LNCaP clone FGC (cell line): Measurements from ENCODE around the gene PI4K2A.
"Not testable (repeated sequence)": the region's sequence is repeated elsewhere in the genome, so short reads cannot be mapped to it uniquely, and the experiment has no call there.

Experiments
- DNase-seq: peaks from one replicate; pipeline ENCODE4 v3.0.0-alpha.2; 2011; ENCODE audit warnings: low read depth
- H3K4me3 ChIP-seq: 2 replicates; pipeline ENCODE4 v1.5.1; 2011; ENCODE audit warnings: mild to moderate bottlenecking, low read depth, low read length, control low read depth
- CTCF ChIP-seq: IDR thresholded peaks from 2 replicates; pipeline ENCODE4 v1.5.1; 2012; ENCODE audit warnings: mild to moderate bottlenecking; ENCODE audit not compliant: control insufficient read depth, insufficient read depth; ENCODE audit errors: extremely low read depth

PI4K2A gene

GRCh38 chr10:97685395-97685958 lies 45.0 kb downstream of the PI4K2A start:
- TF ChIP-seq CTCF = no peak
- no peak for DNase-seq
- H3K4me3 ChIP-seq = no peak overlapping the region

- DNase-seq = peak; percentile 8
- peak; percentile 17; the same call in 1 of the 2 replicates for TF ChIP-seq CTCF
- peak overlapping the region; percentile 73 for H3K4me3 ChIP-seq
These were observed 46.0 kb downstream of the PI4K2A start for GRCh38 chr10:97686301-97686961.

DNA sequence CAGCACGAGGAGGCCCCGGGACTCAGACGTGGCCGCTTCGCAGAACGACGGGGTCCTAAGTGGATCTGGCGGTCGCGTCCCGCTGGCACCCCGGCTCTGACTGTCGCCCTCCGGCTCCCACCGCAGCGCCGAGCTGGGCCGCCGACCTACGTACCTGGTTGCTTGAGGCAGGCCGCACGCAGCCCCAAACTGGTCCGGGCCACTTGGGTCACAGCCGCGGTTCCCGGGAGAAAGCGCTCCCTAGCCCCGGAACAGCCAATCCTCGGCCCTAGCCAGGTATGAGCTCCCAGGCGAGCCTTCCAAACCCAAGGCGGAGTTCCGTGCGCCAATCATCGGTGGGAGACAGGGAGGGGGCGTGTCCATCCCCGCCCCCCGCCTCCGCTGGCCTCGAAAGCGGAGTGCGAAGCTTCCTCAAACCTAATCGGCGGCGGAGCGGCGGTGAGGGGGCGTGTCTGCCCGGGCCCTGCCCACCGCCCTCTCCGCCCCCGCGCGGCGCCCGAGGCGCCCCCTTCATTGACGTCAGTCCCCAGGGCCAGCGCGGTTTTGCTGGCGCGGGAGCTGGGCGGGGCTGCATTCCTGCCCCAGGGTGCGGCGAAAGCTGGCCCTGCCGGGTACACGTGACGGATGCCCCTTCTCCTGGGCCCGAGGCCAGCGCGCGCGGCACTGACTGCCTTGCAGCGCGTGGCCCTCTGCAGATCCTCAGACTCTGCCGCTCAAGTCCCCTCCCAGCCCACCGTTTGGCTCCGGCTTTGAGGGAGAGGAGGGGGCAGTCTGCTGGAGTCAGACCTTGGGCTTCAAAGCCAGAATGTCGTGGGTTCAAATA lies 46.7 kb downstream of the PI4K2A start, which contains the start of gene AVPI1:
TSS of gene AVPI1 (minus strand) at position 280 of the 823 bp plus-strand sequence. CDS start 7,336 bp downstream, outside the sequence.
- TF ChIP-seq CTCF = no peak
- peak within 1 kb of the TSS; percentile 73 for H3K4me3 ChIP-seq
- DNase-seq = peak; percentile 90

DNA sequence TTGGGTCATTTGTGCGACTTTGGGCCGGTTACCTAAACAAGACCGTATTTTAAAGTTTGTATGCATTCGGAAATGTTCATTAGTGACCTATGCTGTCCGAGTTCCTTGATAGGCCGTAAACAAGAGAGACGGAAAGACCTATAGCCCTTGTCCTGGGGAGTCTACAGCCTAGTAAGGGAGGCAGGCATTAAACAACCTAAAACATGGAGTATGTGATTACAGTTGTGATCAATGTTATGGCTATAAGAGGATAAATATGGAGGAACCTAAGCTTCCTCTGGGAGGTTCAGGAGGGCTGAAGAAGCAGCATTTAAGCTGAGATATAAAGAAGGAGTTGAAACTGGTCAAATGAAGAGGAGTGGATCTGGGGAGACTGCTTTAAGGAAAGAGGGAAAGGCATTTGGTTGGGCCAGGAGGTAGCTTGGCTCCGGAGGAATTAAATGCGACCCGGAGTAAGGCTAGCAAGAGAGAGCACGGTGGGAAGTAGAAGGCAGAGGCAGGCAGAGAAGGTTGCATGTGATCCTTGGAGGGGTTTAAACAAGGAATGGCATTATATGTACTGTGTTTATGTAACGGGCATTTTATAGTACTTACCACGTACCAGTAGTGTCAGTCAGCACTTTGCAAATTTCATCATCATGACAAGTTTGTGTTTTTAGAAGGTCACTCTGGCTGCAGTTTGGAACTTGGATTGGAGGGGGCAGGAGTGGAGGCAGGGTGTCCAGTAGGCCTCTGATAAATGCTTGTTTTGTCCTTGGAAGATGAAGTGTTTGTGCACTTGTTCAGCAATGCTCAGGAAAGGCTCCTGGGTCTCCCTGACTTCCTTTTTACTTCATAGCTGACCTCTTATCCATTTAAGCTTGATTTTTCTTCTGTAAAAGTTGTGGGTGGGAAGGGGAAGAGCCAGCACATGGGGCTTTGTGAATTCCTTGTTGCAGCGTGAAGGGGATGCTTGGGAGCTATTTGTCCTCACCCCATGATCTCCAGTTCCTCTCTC lies 47.6 kb downstream of the PI4K2A start:
- DNase-seq = no peak
- TF ChIP-seq CTCF = no peak
- peak overlapping the region; percentile 73 for H3K4me3 ChIP-seq

DNA sequence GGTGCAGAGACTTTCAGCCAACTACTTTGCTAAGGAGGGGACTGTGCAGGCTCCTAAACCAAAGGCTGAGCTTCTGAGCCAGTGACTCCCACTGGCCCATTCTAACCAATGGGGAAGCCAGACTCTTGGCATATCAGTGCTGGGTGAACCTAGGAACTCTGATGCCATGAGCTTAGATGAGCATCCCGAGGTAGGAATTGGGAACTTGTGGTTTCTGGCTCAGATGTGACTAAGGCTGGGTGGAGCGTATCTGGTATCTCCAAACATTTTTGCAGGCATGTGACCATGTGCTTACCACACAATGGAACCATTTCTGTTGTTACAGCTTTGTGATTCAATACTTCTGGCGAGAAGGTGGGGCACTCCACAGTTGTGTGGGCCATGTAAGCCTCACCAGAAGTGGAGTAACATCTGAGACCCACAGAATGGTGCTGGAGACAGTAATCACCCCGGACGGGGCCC lies 49.1 kb downstream of the PI4K2A start:
- DNase-seq = no peak
- no peak for TF ChIP-seq CTCF
- no peak overlapping the region for H3K4me3 ChIP-seq

- no peak for TF ChIP-seq CTCF
- H3K4me3 ChIP-seq = no peak overlapping the region
- no peak for DNase-seq
These were observed 49.7 kb downstream of the PI4K2A start for GRCh38 chr10:97690133-97690532.

DNA sequence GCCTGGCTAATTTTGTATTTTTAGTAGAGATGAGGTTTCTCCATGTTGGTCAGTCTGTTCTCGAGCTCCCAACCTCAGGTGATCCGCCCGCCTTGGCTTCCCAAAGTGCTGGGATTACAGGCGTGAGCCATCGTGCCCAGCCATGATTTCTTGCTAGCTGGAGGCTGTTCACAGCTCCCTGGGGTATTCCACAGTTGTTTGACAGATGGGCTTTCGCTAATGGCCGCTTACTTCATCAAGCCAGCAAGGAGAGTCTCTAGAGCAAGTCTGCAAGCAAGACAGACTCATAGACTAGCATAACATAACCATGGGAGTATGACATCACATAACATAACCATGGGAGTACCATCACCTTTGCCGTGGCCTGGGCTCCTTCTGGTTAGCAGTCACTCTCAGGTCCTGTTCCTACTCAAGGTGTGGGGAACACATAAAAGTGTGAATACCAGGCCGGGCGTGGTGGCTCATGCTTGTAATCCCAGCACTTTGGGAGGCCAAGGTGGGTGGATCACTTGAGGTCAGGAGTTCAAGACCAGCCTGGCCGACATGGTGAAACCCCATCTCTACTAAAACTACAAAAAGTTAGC lies 57.7 kb downstream of the PI4K2A start:
- H3K4me3 ChIP-seq, DNase-seq: not testable (repeated sequence)
